Measurements from ENCODE around the gene NUP153.
"Not testable (repeated sequence)": the region's sequence is repeated elsewhere in the genome, so short reads cannot be mapped to it uniquely, and the experiment has no call there.

NUP153 gene

GRCh38 chr6:17706580-17707370 is at the start of gene NUP153:
Gene NUP153 (minus strand): TSS chr6:17706925. CDS start chr6:17706387, 538 bp downstream.
- DNase-seq = peak; percentile 100

DNA sequence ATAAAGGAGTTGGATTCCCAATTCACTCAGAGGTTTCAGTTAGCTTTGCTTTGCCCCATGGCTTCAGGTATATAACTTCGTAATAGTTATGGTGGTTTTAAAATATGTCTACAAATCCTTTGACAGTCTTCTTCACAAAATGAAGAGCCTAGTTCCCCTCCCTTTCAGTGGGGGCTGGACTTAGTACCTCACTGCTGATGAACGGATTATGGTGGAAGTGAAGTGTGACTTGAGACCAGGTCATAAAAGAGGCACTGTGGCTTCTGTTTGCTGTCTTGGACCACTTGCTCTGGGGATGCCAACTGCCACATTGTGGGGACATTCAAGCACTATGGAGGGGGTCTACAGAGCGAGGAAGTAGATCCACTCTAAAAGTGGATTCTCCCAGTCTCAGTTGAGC is 47.5 kb upstream of the NUP153 start:
- no peak for DNase-seq

DNA sequence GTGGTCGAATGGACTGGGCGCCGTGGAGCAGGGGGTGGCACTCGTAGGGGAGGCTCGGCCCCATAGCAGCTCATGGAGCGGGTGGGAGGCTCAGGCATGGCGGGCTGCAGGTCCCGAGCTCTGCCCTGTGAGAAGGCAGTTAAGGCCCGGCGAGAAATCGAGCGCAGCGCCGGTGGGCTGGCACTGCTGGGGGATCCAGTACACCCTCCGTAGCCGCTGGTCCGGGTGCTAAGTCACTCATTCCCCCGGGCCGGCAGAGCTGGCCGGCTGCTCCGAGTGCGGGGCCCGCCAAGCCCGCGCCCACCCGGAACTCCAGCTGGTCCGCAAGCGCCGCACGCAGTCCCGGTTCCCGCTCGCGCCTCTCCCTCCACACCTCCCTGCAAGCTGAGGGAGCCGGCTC is 38.6 kb upstream of the NUP153 start:
- not testable (repeated sequence) for DNase-seq

GRCh38 chr6:17744757-17745308 is 38.1 kb upstream of the NUP153 start:
- not testable (repeated sequence) for DNase-seq

DNA sequence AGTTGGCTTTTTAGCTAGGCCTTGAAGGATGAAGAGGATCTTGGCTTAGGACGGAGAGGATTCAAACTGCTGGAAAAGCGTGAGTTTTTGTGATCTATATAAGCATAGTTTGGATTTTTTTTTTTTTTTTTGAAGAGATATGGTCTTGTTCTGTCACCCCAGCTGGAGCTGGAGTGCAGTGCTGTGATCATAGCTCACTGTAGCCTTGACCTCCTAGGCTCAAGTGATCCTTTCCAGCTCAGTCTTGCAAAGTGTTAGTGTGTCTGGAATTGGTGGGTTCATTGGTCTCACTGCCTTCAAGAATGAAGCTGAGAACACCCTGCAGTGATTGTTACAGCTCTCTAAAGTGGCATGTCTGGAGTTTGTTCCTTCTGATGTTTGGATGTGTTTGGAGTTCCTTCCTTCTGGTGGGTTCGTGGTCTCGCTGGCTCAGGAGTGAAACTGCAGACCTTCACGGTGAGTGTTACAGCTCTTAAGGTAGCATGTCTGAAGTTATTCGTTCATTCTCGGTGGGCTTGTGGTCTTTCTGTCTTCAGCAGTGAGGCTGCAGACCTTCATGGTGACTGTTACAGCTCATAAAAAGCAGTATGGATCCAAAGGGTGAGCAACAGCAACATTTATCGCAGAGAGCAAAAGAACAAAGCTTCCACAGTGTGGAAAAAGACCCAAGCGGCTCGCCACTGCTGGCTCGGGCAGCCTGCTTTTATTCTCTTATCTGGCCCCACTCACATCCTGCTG is 37.5 kb upstream of the NUP153 start:
- DNase-seq = no peak

DNA sequence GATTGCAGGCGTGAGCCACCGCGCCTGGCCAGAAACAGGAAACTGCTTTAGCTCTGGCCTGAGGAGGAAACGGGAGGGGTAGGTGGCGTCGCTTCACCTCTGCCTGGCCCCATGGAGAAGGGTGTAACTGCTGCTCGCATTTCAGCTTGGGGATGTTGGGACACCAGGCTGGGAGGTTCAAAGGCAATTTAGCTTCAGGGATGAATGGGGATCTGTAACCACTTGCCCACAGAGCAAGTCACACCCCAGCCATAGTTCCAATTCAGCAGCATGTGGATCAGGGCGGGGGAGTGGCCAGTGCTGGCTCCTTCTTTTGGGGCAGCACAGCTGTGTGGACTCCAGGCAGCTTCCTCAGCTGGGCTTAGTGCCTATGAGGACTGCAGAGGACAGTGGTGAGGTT is 34.8 kb upstream of the NUP153 start:
- no peak for DNase-seq

DNA sequence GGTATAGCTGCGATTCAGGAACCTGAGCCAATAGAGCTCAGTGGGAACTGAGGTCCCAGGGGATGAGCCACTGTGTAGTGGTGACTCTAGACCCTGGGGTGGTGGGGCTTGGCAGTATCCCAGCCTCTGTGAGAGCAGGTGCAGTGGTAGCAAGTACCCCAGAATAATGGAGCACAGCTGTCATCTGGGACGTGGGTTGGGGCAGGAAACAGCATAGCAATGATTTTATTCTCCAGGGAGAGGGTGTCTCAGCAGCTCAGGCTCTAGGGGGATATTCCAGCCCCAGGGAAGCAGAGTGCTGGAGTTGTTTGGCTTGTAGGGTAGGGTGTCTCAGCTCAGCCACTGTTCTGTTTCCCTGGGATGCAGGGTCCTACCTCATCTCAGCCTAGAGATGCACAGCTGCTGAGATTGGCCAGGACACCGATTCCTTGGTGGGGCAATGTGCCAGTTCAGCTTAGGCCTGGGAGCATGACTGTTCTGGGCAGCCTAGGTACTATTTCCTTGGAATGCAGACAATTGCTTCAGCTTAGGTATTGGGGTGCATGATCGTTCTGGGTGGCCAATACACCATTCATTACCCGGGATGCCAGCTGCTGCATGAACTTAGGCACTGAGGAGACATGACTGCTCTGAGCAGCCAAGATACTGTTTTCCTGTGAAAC is 34.0 kb upstream of the NUP153 start:
- DNase-seq = no peak

DNA sequence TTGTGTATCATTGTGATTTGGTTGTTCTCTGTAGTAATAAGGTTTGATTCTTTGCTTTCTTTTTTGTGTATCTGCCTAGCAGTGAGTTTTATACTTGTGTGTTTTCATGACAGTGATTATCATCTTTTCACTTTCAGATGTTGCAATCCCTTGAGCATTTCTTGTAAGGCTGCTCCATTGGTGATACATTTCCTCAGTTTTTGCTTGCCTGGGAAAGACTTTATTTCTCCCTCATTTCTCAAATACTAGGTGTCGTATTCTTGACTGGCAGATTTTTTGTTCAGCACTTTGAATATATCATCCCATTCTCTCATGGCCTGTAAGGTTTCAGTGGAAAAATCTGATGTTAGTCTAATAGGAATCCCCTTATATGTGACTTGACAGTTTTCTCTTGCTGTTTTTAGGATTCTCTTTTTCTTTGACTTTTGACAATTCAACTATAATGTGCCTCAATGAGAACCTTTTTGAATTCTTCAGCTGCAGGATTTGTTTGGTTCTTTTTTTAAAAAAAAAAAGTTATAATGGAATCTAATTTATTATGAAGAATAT is 31.1 kb upstream of the NUP153 start:
- DNase-seq = no peak

DNA sequence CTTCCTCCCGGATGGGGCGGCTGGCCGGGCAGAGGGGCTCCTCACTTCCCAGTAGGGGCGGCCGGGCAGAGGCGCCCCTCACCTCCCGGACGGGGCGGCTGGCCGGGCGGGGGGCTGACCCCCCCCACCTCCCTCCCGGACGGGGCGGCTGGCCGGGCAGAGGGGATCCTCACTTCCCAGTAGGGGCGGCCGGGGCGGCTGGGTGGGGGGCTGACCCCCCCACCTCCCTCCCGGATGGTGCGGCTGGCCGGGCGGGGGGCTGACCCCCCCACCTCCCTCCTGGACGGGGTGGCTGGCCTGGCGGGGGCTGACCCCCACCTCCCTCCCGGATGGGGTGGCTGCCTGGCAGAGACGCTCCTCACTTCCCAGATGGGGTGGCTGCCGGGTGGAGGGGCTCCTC is 28.6 kb upstream of the NUP153 start:
- not testable (repeated sequence) for DNase-seq

DNA sequence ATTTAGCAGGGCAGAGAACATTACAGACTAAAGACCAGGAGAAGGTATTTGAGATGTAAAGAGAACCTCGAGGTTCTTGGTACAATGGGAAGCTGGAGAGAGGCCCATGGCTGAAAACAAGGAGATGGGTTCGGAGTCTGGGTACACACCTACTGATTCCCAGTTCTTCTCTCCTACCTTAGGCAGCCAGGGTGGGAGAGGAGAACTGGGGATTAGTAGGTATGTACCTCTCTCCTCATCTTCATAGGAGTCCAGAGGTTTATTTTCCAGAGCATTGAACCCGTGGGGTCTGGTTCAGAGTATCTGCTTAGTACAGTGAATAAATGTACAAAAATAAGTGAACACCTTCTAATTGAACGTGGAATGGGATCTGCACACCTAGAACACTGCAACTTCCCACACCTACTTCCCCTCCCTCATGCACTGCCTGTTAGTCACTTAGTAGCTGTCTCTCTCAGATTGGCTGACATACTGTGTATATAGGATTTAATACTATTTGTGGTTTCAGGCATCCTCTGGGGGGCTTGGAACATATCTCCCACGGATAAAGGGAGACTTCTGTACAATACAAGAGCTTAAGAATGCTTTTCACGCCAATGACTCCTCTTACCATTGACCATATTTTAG is 23.5 kb upstream of the NUP153 start:
- DNase-seq = no peak

DNA sequence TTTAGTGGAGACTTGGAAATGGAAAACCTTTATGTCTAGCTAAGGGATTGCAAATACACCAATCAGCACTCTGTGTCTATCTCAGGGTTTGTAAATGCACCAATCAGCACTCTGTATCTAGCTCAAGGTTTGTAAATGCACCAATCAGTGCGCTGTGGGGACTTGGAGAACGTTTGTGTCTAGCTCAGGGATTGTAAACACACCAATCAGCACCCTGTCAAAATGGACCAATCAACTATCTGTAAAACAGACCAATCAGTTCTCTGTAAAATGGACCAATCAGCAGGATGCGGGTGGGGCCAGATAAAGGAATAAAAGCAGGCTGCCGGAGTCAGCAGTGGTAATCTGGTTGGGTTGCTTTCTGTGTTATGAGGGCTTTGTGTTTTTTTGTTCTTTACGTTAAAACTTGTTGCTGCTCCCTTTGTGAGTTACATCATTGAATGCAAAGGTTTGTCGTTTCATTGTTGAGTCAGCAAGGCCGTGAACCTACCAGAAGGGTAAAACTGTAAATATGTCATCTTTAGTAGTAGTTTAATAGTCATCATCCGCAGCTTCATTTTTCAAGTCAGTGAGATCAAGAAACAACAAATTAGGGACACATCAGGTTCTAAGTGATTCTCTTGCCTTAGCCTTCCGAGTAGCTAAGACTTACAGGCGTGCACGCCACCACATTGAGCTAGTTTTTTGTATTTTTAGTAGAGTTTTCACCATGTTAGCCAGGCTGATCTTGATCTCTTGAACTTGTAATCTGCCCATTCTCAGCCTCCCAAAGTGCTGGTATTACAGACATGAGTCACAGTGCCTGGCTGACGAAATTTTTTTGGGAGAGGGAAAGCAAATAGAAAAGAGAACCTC is 22.7 kb upstream of the NUP153 start:
- no peak for DNase-seq

DNA sequence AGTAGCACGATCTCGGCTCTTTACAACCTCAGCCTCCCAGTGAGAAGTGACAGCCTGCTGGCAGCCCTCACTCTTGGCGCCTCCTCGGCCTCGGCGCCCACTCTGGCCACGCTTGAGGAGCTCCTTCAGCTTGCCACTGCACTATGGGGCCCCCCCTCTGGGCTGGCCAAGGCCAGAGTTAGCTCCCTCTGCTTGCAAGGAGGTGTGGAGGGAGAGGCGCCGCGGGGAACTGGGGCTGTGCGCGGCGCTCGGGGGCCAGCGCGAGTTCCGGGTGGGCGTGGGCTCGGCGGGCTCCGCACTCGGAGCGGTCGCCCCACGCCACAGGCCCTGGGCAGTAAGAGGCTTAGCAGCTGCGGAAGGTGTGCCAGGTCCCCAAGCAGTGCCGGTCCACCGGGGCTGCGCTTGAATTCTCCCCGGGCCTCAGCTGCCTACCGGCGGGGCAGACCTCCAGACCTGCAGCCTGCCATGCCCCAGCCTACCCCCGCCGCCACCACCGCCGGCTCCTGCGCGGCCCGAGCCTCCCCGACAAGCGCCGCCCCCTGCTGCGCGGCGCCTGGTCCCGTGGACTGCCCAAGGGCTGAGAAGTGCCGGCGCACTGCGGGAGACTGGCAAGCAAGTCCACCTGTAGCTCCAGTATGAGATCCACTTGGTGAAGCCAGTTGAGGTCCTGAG is 22.0 kb upstream of the NUP153 start:
- no peak for DNase-seq

DNA sequence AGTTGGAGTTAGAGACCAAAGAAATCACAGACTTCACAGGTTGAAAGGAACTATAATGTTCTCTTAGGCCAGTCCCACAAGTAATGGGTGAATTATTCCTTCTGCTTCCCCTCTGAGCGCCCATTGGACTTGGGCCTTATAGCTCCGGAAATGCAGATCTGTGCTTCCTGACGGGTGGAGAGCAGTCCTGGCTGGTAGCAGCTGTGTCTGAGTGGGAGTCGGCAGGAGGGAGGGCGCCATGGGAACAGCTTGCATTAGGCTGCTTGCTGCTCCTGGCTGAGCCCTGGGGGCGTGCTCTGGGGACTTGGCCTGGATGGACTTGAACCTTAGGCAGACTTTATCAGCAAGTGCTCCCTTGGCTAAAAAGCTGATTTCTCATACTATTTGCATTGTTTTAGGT is 18.4 kb upstream of the NUP153 start:
- DNase-seq = no peak

GRCh38 chr6:17724341-17724740 is 17.6 kb upstream of the NUP153 start:
- no peak for DNase-seq

- DNase-seq = no peak
These were observed 14.9 kb upstream of the NUP153 start for GRCh38 chr6:17721671-17722070.

GRCh38 chr6:17719323-17720041 is 12.8 kb upstream of the NUP153 start:
- DNase-seq = no peak

- DNase-seq = no peak
These were observed 9.5 kb upstream of the NUP153 start for GRCh38 chr6:17716221-17716620.

GRCh38 chr6:17714879-17715851 is 8.4 kb upstream of the NUP153 start:
- DNase-seq = no peak

DNA sequence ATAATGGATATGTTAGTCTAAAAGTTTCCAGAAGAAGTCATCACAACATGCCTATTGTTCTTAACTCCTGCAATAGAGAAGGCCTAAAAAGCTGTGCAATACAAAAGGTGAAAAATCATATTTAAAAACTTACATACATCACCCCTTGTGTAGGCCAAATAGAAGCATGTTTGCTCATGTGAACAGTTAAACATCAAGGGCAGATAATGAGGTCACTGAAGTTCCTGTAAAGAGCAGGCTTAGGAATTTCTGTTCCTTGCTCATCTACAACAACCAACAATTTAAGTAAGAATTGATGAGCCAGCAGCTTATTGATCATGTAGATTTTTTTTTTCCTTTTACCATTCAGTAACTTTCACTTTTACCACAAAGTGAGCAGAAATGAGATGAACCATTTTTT is 7.5 kb upstream of the NUP153 start:
- no peak for DNase-seq
